Measurements from ENCODE around the gene SPDYE6. TPM values are rescaled to one million over a fixed set of nuclear protein-coding genes. Genes with fewer than 3 reads are reported as not detected.

Gene SPDYE6
- total RNA-seq, 1 donor from 2014 or later = not detected

- no peak overlapping the region for H3K4me3 Mint-ChIP-seq (ENCODE audit: unreplicated experiment)
- TF ChIP-seq CTCF (IDR thresholded peaks at IDR 0.05) = no peak
- no peak overlapping the region for H3K27ac Mint-ChIP-seq (ENCODE audit: unreplicated experiment)
Measured at GRCh38 chr7:102398543-102398942, 42.3 kb upstream of the SPDYE6 start.

GRCh38 chr7:102396710-102397019 is 40.4 kb upstream of the SPDYE6 start:
- Mint-ChIP-seq H3K36me3 (ENCODE audit: low read depth) (peaks cover 12% of the 10 kb centered on the region), H3K4me3 (ENCODE audit: unreplicated experiment) (peak overlapping the region; percentile 96)

More at GRCh38 chr7:102398543-102398942, 42.3 kb upstream of the SPDYE6 start:
- Mint-ChIP-seq H3K4me1 (ENCODE audit: low read depth) (peaks cover 15% of the 10 kb centered on the region), H3K9me3 (ENCODE audit: low read depth) (no peaks in the 10 kb centered on the region), H3K36me3 (ENCODE audit: low read depth) (peaks cover 20% of the 10 kb centered on the region), H3K27me3 (ENCODE audit: low read depth) (no peaks in the 10 kb centered on the region)
- no peak for DNase-seq (ENCODE audit: low spot score)

GRCh38 chr7:102395873-102396709 is 39.8 kb upstream of the SPDYE6 start, which contains the start of gene PRKRIP1:
TSS of gene PRKRIP1 (plus strand) at chr7:102396363. CDS start at chr7:102396412, 49 bp downstream.
- peak; percentile 7 for TF ChIP-seq CTCF (IDR thresholded peaks at IDR 0.05)
- peak within 1 kb of the TSS; percentile 96 for H3K4me3 Mint-ChIP-seq (ENCODE audit: unreplicated experiment)
- DNase-seq (ENCODE audit: low spot score) = no peak
- H3K9me3 Mint-ChIP-seq (ENCODE audit: low read depth) = no peaks in the 10 kb centered on the region
- H3K36me3 Mint-ChIP-seq (ENCODE audit: low read depth) = peaks cover 11% of the 10 kb centered on the region
- H3K27ac Mint-ChIP-seq (ENCODE audit: unreplicated experiment) = peak within 1 kb of the TSS; percentile 97
- H3K4me1 Mint-ChIP-seq (ENCODE audit: low read depth) = peaks cover 19% of the 10 kb centered on the region
- no peaks in the 10 kb centered on the region for H3K27me3 Mint-ChIP-seq (ENCODE audit: low read depth)

More at GRCh38 chr7:102396710-102397019, 40.4 kb upstream of the SPDYE6 start:
- Mint-ChIP-seq H3K27ac (ENCODE audit: unreplicated experiment) (peak overlapping the region; percentile 97), H3K4me1 (ENCODE audit: low read depth) (peaks cover 19% of the 10 kb centered on the region), H3K27me3 (ENCODE audit: low read depth) (no peaks in the 10 kb centered on the region), H3K9me3 (ENCODE audit: low read depth) (no peaks in the 10 kb centered on the region)
- DNase-seq (ENCODE audit: low spot score) = no peak
- no peak for TF ChIP-seq CTCF (IDR thresholded peaks at IDR 0.05)

- H3K27me3 Mint-ChIP-seq (ENCODE audit: low read depth) = no peaks in the 10 kb centered on the region
- no peak for TF ChIP-seq CTCF (IDR thresholded peaks at IDR 0.05)
- H3K36me3 Mint-ChIP-seq (ENCODE audit: low read depth) = peaks cover 8% of the 10 kb centered on the region
Measured at GRCh38 chr7:102395592-102395872, 39.3 kb upstream of the SPDYE6 start.

GRCh38 chr7:102393467-102393866 is 37.2 kb upstream of the SPDYE6 start:
- Mint-ChIP-seq H3K4me1 (ENCODE audit: low read depth) (peaks cover 19% of the 10 kb centered on the region), H3K9me3 (ENCODE audit: low read depth) (no peaks in the 10 kb centered on the region), H3K27me3 (ENCODE audit: low read depth) (no peaks in the 10 kb centered on the region), H3K27ac (ENCODE audit: unreplicated experiment) (peak overlapping the region; percentile 66), H3K36me3 (ENCODE audit: low read depth) (peaks cover 2% of the 10 kb centered on the region), H3K4me3 (ENCODE audit: unreplicated experiment) (no peak overlapping the region)
- no peak for TF ChIP-seq CTCF (IDR thresholded peaks at IDR 0.05)
- DNase-seq (ENCODE audit: low spot score) = no peak

More at GRCh38 chr7:102395592-102395872, 39.3 kb upstream of the SPDYE6 start:
- H3K27ac Mint-ChIP-seq (ENCODE audit: unreplicated experiment) = peak overlapping the region; percentile 97
- H3K4me1 Mint-ChIP-seq (ENCODE audit: low read depth) = peaks cover 19% of the 10 kb centered on the region
- peak overlapping the region; percentile 96 for H3K4me3 Mint-ChIP-seq (ENCODE audit: unreplicated experiment)
- DNase-seq (ENCODE audit: low spot score) = no peak
- H3K9me3 Mint-ChIP-seq (ENCODE audit: low read depth) = no peaks in the 10 kb centered on the region
